DOHH2 (cell line): Measurements from ENCODE around the gene RALA.

Experiments used
- H3F3A ChIP-seq: fragments of 200-600 bp; sonication (generic), shearing (Covaris generic); 2 replicates; pipeline ENCODE4 v1.6.0; 2016; ENCODE audit warnings: antibody characterized with exemption, mild to moderate bottlenecking; ENCODE audit not compliant: control insufficient read depth, insufficient read depth
- H3K27ac ChIP-seq: fragments of 200-600 bp; sonication (generic); 2 replicates; pipeline ENCODE4 v1.5.1; 2014; ENCODE audit warnings: low read depth, mild to moderate bottlenecking, low read length, moderate library complexity
- H3K27me3 ChIP-seq: fragments of 200-600 bp; sonication (generic); 2 replicates; pipeline ENCODE4 v1.6.1; 2014; ENCODE audit warnings: mild to moderate bottlenecking, low read length, mixed read lengths; ENCODE audit not compliant: control insufficient read depth
- H3K36me3 ChIP-seq: fragments of 200-600 bp; sonication (generic); 2 replicates; pipeline ENCODE4 v1.6.1; 2014; ENCODE audit warnings: mild to moderate bottlenecking, low read length, moderate library complexity, mixed read lengths; ENCODE audit not compliant: control insufficient read depth
- H3K4me1 ChIP-seq: fragments of 200-600 bp; sonication (generic); 2 replicates; pipeline ENCODE4 v1.6.1; 2014; ENCODE audit warnings: mild to moderate bottlenecking, low read length, mixed read lengths; ENCODE audit not compliant: control insufficient read depth
- H3K4me2 ChIP-seq: fragments of 200-600 bp; sonication (generic); 2 replicates; pipeline ENCODE4 v1.6.0; 2014; ENCODE audit warnings: mild to moderate bottlenecking, low read length, moderate library complexity
- H3K4me3 ChIP-seq: fragments of 200-600 bp; sonication (generic); 2 replicates; pipeline ENCODE4 v1.5.1; 2014; ENCODE audit warnings: mild to moderate bottlenecking, low read length, mixed read lengths
- H3K79me2 ChIP-seq: fragments of 200-600 bp; sonication (generic); 2 replicates; pipeline ENCODE4 v1.6.1; 2014; ENCODE audit warnings: mild to moderate bottlenecking, low read length, mixed read lengths; ENCODE audit not compliant: control insufficient read depth
- H3K9me2 ChIP-seq: fragments of 200-600 bp; sonication (generic); replicated peaks from 2 replicates; pipeline ENCODE4 v1.6.1; 2014; ENCODE audit warnings: mild to moderate bottlenecking, low read length, mixed read lengths; ENCODE audit not compliant: control insufficient read depth
- H3K9me3 ChIP-seq: fragments of 200-600 bp; sonication (generic); 2 replicates; pipeline ENCODE4 v1.6.1; 2014; ENCODE audit warnings: antibody characterized with exemption, low read length, mixed read lengths; ENCODE audit not compliant: control insufficient read depth, insufficient read depth
- H4K20me1 ChIP-seq: fragments of 200-600 bp; sonication (generic); 2 replicates; pipeline ENCODE4 v1.6.0; 2014; ENCODE audit warnings: low read depth, mild to moderate bottlenecking, antibody characterized with exemption, low read length, moderate library complexity; ENCODE audit not compliant: control insufficient read depth, insufficient read depth
- CTCF ChIP-seq: fragments of 200-600 bp; sonication (generic); IDR thresholded peaks from one replicate; pipeline ENCODE4 v1.5.1; 2014; ENCODE audit warnings: antibody characterized with exemption, mild to moderate bottlenecking, low read depth, low read length; ENCODE audit not compliant: poor library complexity, severe bottlenecking
- EZH2phosphoT487 ChIP-seq: fragments of 200-600 bp; sonication (generic); IDR thresholded peaks from 2 replicates; pipeline ENCODE4 v1.6.1; 2017; ENCODE audit warnings: borderline replicate concordance, mild to moderate bottlenecking, antibody characterized with exemption, low read length, moderate library complexity, mixed read lengths

Gene RALA

GRCh38 chr7:39631736-39632308, 8.4 kb downstream of the RALA start:
- no peak overlapping the region for H3K4me3 ChIP-seq
- no peak for TF ChIP-seq CTCF
- TF ChIP-seq EZH2phosphoT487 = no peak
- H3K9me2 ChIP-seq = no peaks in the 10 kb centered on the region
- H3K27ac ChIP-seq = no peak overlapping the region
- peaks cover 44% of the 10 kb centered on the region for H3K36me3 ChIP-seq
- no peaks in the 10 kb centered on the region for H3K27me3 ChIP-seq
- no peaks in the 10 kb centered on the region for H3K9me3 ChIP-seq
- H3K79me2 ChIP-seq = peaks cover 96% of the 10 kb centered on the region
- no peak overlapping the region for H3K4me2 ChIP-seq
- peaks cover 17% of the 10 kb centered on the region for H3K4me1 ChIP-seq
- no peaks in the 10 kb centered on the region for H4K20me1 ChIP-seq
- H3F3A ChIP-seq = no peaks in the 10 kb centered on the region

- H3K27me3 ChIP-seq = no peaks in the 10 kb centered on the region
- peaks cover 96% of the 10 kb centered on the region for H3K79me2 ChIP-seq
- no peak overlapping the region for H3K27ac ChIP-seq
- no peaks in the 10 kb centered on the region for H4K20me1 ChIP-seq
- TF ChIP-seq EZH2phosphoT487 = no peak
- peaks cover 16% of the 10 kb centered on the region for H3K4me1 ChIP-seq
- H3K9me3 ChIP-seq = no peaks in the 10 kb centered on the region
- H3K9me2 ChIP-seq = no peaks in the 10 kb centered on the region
- no peak overlapping the region for H3K4me3 ChIP-seq
- no peaks in the 10 kb centered on the region for H3F3A ChIP-seq
- peaks cover 48% of the 10 kb centered on the region for H3K36me3 ChIP-seq
- H3K4me2 ChIP-seq = no peak overlapping the region
Measured at GRCh38 chr7:39633563-39634477, 10.4 kb downstream of the RALA start.

DNA sequence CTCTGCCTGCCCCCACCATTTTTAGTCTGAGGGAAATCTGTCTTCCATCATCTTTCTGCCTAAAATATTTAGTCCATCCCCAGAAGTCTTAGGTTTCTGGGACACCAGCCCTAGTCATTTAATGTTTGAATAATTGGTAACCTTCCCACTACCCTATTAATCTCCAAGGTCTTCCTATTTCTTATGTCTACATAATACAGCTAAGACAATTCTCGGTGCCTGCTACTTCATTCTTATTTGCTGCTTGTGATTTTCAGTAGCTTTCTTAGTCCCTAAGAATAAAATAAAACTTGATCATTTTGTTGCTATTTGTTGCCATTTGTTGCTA, 11.1 kb downstream of the RALA start:
- Histone ChIP-seq H3K27ac (no peak overlapping the region), H3K9me3 (no peaks in the 10 kb centered on the region), H3K4me1 (peaks cover 14% of the 10 kb centered on the region), H3K4me3 (no peak overlapping the region), H3K79me2 (peaks cover 96% of the 10 kb centered on the region), H3K4me2 (no peak overlapping the region), H3K36me3 (peaks cover 48% of the 10 kb centered on the region), H3K27me3 (no peaks in the 10 kb centered on the region), H3K9me2 (no peaks in the 10 kb centered on the region), H3F3A (no peaks in the 10 kb centered on the region), H4K20me1 (no peaks in the 10 kb centered on the region)
- no peak for TF ChIP-seq CTCF
- no peak for TF ChIP-seq EZH2phosphoT487

GRCh38 chr7:39637400-39637799, 14.0 kb downstream of the RALA start:
- Histone ChIP-seq H3K4me1 (peaks cover 18% of the 10 kb centered on the region), H3K79me2 (peaks cover 100% of the 10 kb centered on the region), H3F3A (no peaks in the 10 kb centered on the region), H3K4me3 (no peak overlapping the region), H3K9me2 (no peaks in the 10 kb centered on the region), H3K36me3 (peaks cover 28% of the 10 kb centered on the region), H3K9me3 (no peaks in the 10 kb centered on the region), H3K27ac (no peak overlapping the region), H3K4me2 (no peak overlapping the region), H3K27me3 (no peaks in the 10 kb centered on the region), H4K20me1 (no peaks in the 10 kb centered on the region)
- no peak for TF ChIP-seq EZH2phosphoT487
- no peak for TF ChIP-seq CTCF
